ENCODE measurements around the gene PNPLA3.

GRCh38 chr22:43945632-43946383 is 22.2 kb downstream of the PNPLA3 start:
- TF ChIP-seq, protein P1, sequence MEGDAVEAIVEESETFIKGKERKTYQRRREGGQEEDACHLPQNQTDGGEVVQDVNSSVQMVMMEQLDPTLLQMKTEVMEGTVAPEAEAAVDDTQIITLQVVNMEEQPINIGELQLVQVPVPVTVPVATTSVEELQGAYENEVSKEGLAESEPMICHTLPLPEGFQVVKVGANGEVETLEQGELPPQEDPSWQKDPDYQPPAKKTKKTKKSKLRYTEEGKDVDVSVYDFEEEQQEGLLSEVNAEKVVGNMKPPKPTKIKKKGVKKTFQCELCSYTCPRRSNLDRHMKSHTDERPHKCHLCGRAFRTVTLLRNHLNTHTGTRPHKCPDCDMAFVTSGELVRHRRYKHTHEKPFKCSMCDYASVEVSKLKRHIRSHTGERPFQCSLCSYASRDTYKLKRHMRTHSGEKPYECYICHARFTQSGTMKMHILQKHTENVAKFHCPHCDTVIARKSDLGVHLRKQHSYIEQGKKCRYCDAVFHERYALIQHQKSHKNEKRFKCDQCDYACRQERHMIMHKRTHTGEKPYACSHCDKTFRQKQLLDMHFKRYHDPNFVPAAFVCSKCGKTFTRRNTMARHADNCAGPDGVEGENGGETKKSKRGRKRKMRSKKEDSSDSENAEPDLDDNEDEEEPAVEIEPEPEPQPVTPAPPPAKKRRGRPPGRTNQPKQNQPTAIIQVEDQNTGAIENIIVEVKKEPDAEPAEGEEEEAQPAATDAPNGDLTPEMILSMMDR (conservative IDR thresholded peaks at IDR 0.05; ENCODE audit: low read depth, low read length), result peak; percentile 72
- TF ChIP-seq EZH2phosphoT487 (IDR thresholded peaks at IDR 0.05; ENCODE audit: borderline replicate concordance, low read length), result no peak
- TF ChIP-seq EZH2 (IDR thresholded peaks at IDR 0.05; ENCODE audit: low read length, unreplicated experiment), result no peak
